Measurements from ENCODE around the gene RTL10.

RTL10 gene

DNA sequence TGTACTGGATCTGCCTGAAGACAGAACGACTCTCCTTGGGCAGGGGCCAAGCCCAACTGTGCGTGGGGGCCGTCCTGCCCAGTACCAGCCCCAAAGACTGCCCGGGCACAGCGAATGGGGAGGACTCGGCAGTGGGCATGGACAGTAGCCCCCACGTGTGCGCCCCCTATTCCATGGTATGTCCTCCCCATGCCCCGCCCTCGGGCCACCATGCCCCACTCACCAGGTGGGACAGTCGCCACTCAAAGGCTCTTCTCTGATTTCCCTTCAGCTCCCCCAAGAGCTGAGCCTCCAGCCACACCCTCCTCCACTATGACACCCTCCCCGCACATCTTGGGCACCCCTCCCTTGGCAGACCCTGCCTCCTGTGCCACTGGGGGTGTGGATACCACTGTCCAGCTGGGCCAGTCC lies 43.5 kb downstream of the RTL10 start:
- no peaks in the 10 kb centered on the region for H3K36me3 ChIP-seq (replicated peaks; ENCODE audit: insufficient read depth, low read length)
- no peak overlapping the region for H3K9ac ChIP-seq (ENCODE audit: low read length)
- H4K20me1 ChIP-seq (ENCODE audit: insufficient read depth, low read length), result no peaks in the 10 kb centered on the region
- no peak overlapping the region for H3K27ac ChIP-seq (ENCODE audit: low read length)
- no peak overlapping the region for H3K4me3 ChIP-seq (ENCODE audit: low read length)
- TF ChIP-seq EZH2 (optimal IDR thresholded peaks at IDR 0.05; ENCODE audit: low read depth, low read length) (no peak), CTCF (IDR thresholded peaks at IDR 0.05; ENCODE audit: low read length) (no peak), EZH2phosphoT487 (IDR thresholded peaks at IDR 0.05; ENCODE audit: low read length) (no peak)
- no peaks in the 10 kb centered on the region for H3K79me2 ChIP-seq (ENCODE audit: low read length)
- no peak overlapping the region for H2AFZ ChIP-seq (ENCODE audit: low read length)
- H3K4me1 ChIP-seq (ENCODE audit: low read length), result no peaks in the 10 kb centered on the region
- H3K9me2 ChIP-seq (replicated peaks; ENCODE audit: insufficient read depth, low read length), result no peaks in the 10 kb centered on the region
- no peak overlapping the region for H3K4me2 ChIP-seq (ENCODE audit: low read depth, low read length)
- H3K9me3 ChIP-seq (replicated peaks; ENCODE audit: insufficient read depth, low read length), result no peaks in the 10 kb centered on the region
- H3K27me3 ChIP-seq (replicated peaks; ENCODE audit: insufficient read depth, low read length), result no peaks in the 10 kb centered on the region
- DNase-seq, result no peak
- H3F3A ChIP-seq (ENCODE audit: insufficient read depth, low read length), result no peaks in the 10 kb centered on the region

DNA sequence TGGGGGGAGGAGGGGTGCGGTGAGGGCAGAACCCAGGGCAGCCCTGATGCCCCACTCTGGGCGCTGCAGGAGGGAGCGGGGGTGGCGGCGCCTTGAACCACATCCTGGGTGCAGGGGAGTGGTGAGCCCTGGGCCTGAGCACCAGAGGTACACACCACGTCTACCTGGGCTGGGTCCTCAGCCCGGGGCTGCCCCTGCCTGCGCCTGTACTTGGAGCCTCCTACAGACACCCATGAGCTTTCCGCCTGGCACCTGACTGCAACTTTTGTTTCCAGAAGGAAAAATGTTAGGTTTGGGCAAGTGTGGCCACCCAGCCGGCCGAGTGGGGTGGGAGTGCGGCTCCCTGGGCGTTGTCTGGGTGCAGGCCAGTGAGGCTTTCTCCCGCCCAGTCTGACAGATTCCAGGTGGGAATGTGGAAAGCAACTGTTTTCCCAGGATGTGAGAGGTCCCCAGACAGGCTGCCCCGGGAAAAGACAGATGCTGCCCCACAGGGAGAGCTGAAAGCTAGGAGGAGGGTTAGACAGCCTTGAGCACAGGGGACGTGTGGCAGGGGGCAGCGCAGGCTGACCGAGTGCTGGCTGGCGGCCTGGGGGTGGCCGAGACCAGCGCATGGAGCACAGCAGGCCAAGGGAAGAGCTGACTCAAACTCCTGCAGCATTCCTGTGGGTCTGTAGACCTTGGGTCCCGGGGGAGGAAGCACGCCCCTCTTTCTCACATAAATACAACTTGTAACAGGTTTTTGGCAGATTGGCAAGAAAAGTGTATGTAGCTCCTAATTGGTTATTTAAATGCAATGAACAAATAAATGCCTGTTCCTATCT lies 44.1 kb downstream of the RTL10 start:
- H2AFZ ChIP-seq (ENCODE audit: low read length), result no peak overlapping the region
- H3K27ac ChIP-seq (ENCODE audit: low read length), result no peak overlapping the region
- H3K4me3 ChIP-seq (ENCODE audit: low read length), result no peak overlapping the region
- H3K4me2 ChIP-seq (ENCODE audit: low read depth, low read length), result no peak overlapping the region
- H3F3A ChIP-seq (ENCODE audit: insufficient read depth, low read length), result no peaks in the 10 kb centered on the region
- no peak overlapping the region for H3K9ac ChIP-seq (ENCODE audit: low read length)
- no peaks in the 10 kb centered on the region for H3K4me1 ChIP-seq (ENCODE audit: low read length)
- H3K9me2 ChIP-seq (replicated peaks; ENCODE audit: insufficient read depth, low read length), result no peaks in the 10 kb centered on the region
- no peaks in the 10 kb centered on the region for H3K79me2 ChIP-seq (ENCODE audit: low read length)
- no peaks in the 10 kb centered on the region for H3K9me3 ChIP-seq (replicated peaks; ENCODE audit: insufficient read depth, low read length)
- TF ChIP-seq CTCF (IDR thresholded peaks at IDR 0.05; ENCODE audit: low read length) (no peak), EZH2phosphoT487 (IDR thresholded peaks at IDR 0.05; ENCODE audit: low read length) (no peak), EZH2 (optimal IDR thresholded peaks at IDR 0.05; ENCODE audit: low read depth, low read length) (no peak)
- H3K27me3 ChIP-seq (replicated peaks; ENCODE audit: insufficient read depth, low read length), result no peaks in the 10 kb centered on the region
- H3K36me3 ChIP-seq (replicated peaks; ENCODE audit: insufficient read depth, low read length), result no peaks in the 10 kb centered on the region
- H4K20me1 ChIP-seq (ENCODE audit: insufficient read depth, low read length), result no peaks in the 10 kb centered on the region
- DNase-seq, result no peak

DNA sequence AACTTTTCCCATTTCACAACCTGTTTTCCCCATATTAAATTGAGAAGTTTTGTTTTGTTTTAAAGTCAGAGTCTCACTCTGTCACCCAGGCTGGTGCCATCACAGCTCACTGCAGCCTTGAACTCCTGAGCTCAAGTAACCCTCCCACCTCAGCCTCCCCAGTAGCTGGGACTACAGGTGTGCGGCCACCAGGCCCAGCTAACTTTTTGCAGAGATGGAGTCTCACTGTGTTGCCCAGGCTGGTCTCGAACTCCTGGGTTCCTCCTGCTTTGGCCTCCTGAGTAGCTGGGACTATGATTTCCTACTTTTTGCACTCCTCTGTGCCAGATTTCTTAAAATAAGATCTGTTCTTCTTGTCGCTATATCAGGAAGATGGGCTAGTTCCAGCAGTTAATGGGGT lies 44.9 kb downstream of the RTL10 start:
- no peaks in the 10 kb centered on the region for H3K36me3 ChIP-seq (replicated peaks; ENCODE audit: insufficient read depth, low read length)
- H3K9me3 ChIP-seq (replicated peaks; ENCODE audit: insufficient read depth, low read length), result no peaks in the 10 kb centered on the region
- H3K79me2 ChIP-seq (ENCODE audit: low read length), result no peaks in the 10 kb centered on the region
- H3K9me2 ChIP-seq (replicated peaks; ENCODE audit: insufficient read depth, low read length), result no peaks in the 10 kb centered on the region
- TF ChIP-seq CTCF (IDR thresholded peaks at IDR 0.05; ENCODE audit: low read length) (no peak), EZH2phosphoT487 (IDR thresholded peaks at IDR 0.05; ENCODE audit: low read length) (no peak), EZH2 (optimal IDR thresholded peaks at IDR 0.05; ENCODE audit: low read depth, low read length) (no peak)
- no peak for DNase-seq
- no peaks in the 10 kb centered on the region for H3F3A ChIP-seq (ENCODE audit: insufficient read depth, low read length)
- no peaks in the 10 kb centered on the region for H4K20me1 ChIP-seq (ENCODE audit: insufficient read depth, low read length)
- no peak overlapping the region for H3K27ac ChIP-seq (ENCODE audit: low read length)
- H3K27me3 ChIP-seq (replicated peaks; ENCODE audit: insufficient read depth, low read length), result no peaks in the 10 kb centered on the region
- no peak overlapping the region for H2AFZ ChIP-seq (ENCODE audit: low read length)
- no peak overlapping the region for H3K9ac ChIP-seq (ENCODE audit: low read length)
- no peak overlapping the region for H3K4me2 ChIP-seq (ENCODE audit: low read depth, low read length)
- H3K4me1 ChIP-seq (ENCODE audit: low read length), result no peaks in the 10 kb centered on the region
- H3K4me3 ChIP-seq (ENCODE audit: low read length), result no peak overlapping the region

Measured in MM.1S (cell line).